Measurements from ENCODE around the gene SALL3. TPM values are rescaled to one million over a fixed set of nuclear protein-coding genes. Genes with fewer than 3 reads are reported as not detected.
A peak's percentile ranks its signal among the peaks of the same experiment; 100 is the strongest.

The SALL3 gene
- total and polyA plus RNA-seq, 2 of the 8 experiments (the other 6 are each of a cell fraction or from before 2014, with no cell fraction given): 10.5 to 46.4 TPM

DNA sequence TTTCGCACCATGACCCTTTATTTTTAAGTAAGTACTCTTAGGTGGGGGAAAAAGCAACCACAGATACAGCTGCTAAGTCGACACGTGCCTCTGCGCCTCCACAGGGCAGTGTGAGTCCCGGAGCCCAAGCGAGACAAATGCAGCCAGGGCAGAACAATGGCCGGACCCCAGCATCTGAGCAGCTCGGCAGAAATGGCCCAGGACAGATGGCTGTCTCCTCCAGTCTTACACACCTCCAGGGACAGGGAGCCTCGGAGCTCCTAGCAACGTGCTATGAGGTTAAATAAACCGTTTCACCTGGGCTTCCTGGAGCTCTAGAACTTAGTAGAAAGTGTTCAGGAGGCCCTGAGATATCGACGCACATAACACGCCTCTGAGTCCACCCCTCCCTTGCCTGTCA lies 47.3 kb upstream of the SALL3 start:
- Histone ChIP-seq H2AK5ac (ENCODE audit: low read depth, low read length) (no peak overlapping the region), H3K36me3 (ENCODE audit: control insufficient read depth in 2 of 4, insufficient read depth in 4 of 4, low read length in 3 of 4) (no peaks in the 10 kb centered on the region), H3K4me3 (ENCODE audit: extremely low read depth in 1 of 4, insufficient read depth in 2 of 4, low read depth in 3 of 4, low read length in 4 of 4) (no peak overlapping the region), H3K56ac (replicated peaks; ENCODE audit: insufficient read length, low read depth, low read length) (no peak overlapping the region), H2BK120ac (replicated peaks; ENCODE audit: low read depth, low read length) (no peak overlapping the region), H3K14ac (ENCODE audit: insufficient read length) (no peak overlapping the region), H3K23me2 (ENCODE audit: low read depth, low read length) (no peaks in the 10 kb centered on the region), H3K79me1 (ENCODE audit: low read depth, low read length) (no peaks in the 10 kb centered on the region), H3K23ac (ENCODE audit: insufficient read length) (no peak overlapping the region), H4K8ac (ENCODE audit: extremely low read depth, insufficient read depth, low read length) (no peak overlapping the region), H4K5ac (ENCODE audit: insufficient read length, low read depth, low read length) (no peak overlapping the region), H3K4me1 (replicated peaks in 1 of 4; ENCODE audit: control insufficient read depth in 3 of 4, insufficient read depth in 4 of 4, low read length in 3 of 4) (peaks cover 0 to 2% (median 0%) of the 10 kb centered on the region in 4 experiments; a peak in 2 of 7 replicates), H3K79me2 (ENCODE audit: control insufficient read depth in 1 of 2, insufficient read depth in 2 of 2, low read length in 2 of 2) (no peaks in the 10 kb centered on the region), H3K9me3 (ENCODE audit: insufficient read depth in 2 of 2, low read depth in 1 of 2, low read length in 1 of 2) (no peaks in the 10 kb centered on the region), H3K4me2 (ENCODE audit: insufficient read depth in 1 of 2, low read depth in 2 of 2, low read length in 2 of 2) (no peak overlapping the region), H2BK5ac (ENCODE audit: low read depth, low read length) (no peak overlapping the region), H3K18ac (ENCODE audit: extremely low read depth, low read length) (no peak overlapping the region), H3K9ac (replicated peaks in 1 of 4; ENCODE audit: extremely low read depth in 1 of 4, low read depth in 3 of 4, low read length in 3 of 4) (no peak overlapping the region), H4K20me1 (replicated peaks in 1 of 2; ENCODE audit: control insufficient read depth in 1 of 2, insufficient read depth in 2 of 2, low read length in 2 of 2) (no peaks in the 10 kb centered on the region), H3K4ac (replicated peaks; ENCODE audit: insufficient read length, low read depth, low read length) (no peak overlapping the region), H3K27ac (ENCODE audit: low read depth, low read length) (no peak overlapping the region), H3K27me3 (replicated peaks in 1 of 4; ENCODE audit: control insufficient read depth in 3 of 4, extremely low read depth in 1 of 4, insufficient read depth in 3 of 4, low read length in 3 of 4) (no peaks in the 10 kb centered on the region), H2BK20ac (ENCODE audit: low read length) (no peak overlapping the region), H2BK12ac (ENCODE audit: low read depth, low read length) (no peak overlapping the region), H2AFZ (ENCODE audit: low read length) (peak overlapping the region; percentile 88; the same call in 1 of the 2 replicates), H4K91ac (replicated peaks; ENCODE audit: insufficient read length, low read length) (no peak overlapping the region), H2BK15ac (ENCODE audit: low read length) (no peak overlapping the region)
- FAIRE-seq (no peak), DNase-seq (ENCODE audit: low read depth in 1 of 2, low spot score in 2 of 2) (no peak)
- CTCF ChIA-PET (ENCODE audit: partially characterized antibody): interaction anchor here (0.6 to 1.2 kb wide), 3 partner anchors 9 to 162 kb away, joined by 3 to 6 read pairs (median 4); no protein-coding TSS in a partner anchor
- 78% methylated on average over 14 of the region's 14 CpGs; no CpG with 5 or more reads in 1 of the 2 experiments for WGBS, 2 experiments (ENCODE audit: extremely low coverage in 1 of 2, insufficient coverage in 1 of 2, insufficient read length in 1 of 2, insufficient replicate concordance in 2 of 2, low coverage in 1 of 2, low lambda C conversion rate in 2 of 2, missing lambda C conversion rate in 1 of 2)
- POLR2A ChIA-PET (ENCODE audit: partially characterized antibody): no interaction called here
- no peak for TF ChIP-seq RXRA (IDR thresholded peaks at IDR 0.05; ENCODE audit: insufficient read depth, low read depth, low read length)
- no peak for TF ChIP-seq POLR2AphosphoS5 (IDR thresholded peaks at IDR 0.05; ENCODE audit: low read depth, low read length)
- TF ChIP-seq CEBPB (IDR thresholded peaks at IDR 0.05; ENCODE audit: low read depth, low read length): no peak
- no peak for TF ChIP-seq SIN3A (conservative IDR thresholded peaks at IDR 0.05 in 1 of 2, IDR thresholded peaks at IDR 0.05 in 1 of 2; ENCODE audit: low read depth in 1 of 2, low read length in 2 of 2)
- TF ChIP-seq BRCA1 (IDR thresholded peaks at IDR 0.05; ENCODE audit: low read depth, low read length): no peak
- TF ChIP-seq TAF1 (IDR thresholded peaks at IDR 0.05; ENCODE audit: low read depth, low read length): no peak
- TF ChIP-seq SIX5 (IDR thresholded peaks at IDR 0.05; ENCODE audit: low read depth, low read length): no peak
- no peak for TF ChIP-seq HDAC2 (IDR thresholded peaks at IDR 0.05; ENCODE audit: borderline replicate concordance in 1 of 2, low read depth in 2 of 2, low read length in 2 of 2)
- no peak for TF ChIP-seq CREB1 (IDR thresholded peaks at IDR 0.05)
- TF ChIP-seq TBP (IDR thresholded peaks at IDR 0.05; ENCODE audit: low read depth, low read length): no peak
- TF ChIP-seq CHD2 (IDR thresholded peaks at IDR 0.05; ENCODE audit: low read length): no peak
- TF ChIP-seq SAP30 (IDR thresholded peaks at IDR 0.05; ENCODE audit: insufficient read depth, insufficient replicate concordance, low read length): no peak
- no peak for TF ChIP-seq SIRT6 (IDR thresholded peaks at IDR 0.05; ENCODE audit: low read length)
- no peak for TF ChIP-seq POU5F1 (IDR thresholded peaks at IDR 0.05; ENCODE audit: low read depth, low read length)
- no peak for TF ChIP-seq SP4 (IDR thresholded peaks at IDR 0.05; ENCODE audit: low read length)
- TF ChIP-seq CTBP2 (IDR thresholded peaks at IDR 0.05; ENCODE audit: borderline replicate concordance, insufficient read depth, insufficient read length, low read length): no peak

All from H1 (cell line).